ENCODE measurements around the gene DSCAML1. TPM values are rescaled to one million over a fixed set of nuclear protein-coding genes. Genes with fewer than 3 reads are reported as not detected.

DSCAML1 gene
- total and polyA plus RNA-seq, 5 donors from 2014 or later: 0.08 to 1.6 (median 0.30) TPM; not detected in 1

GRCh38 chr11:117720061-117720511 is 76.9 kb downstream of the DSCAML1 start:
- peaks cover 5% of the 10 kb centered on the region for H3K27me3 Mint-ChIP-seq
- H3K27ac Mint-ChIP-seq: no peak overlapping the region
- H3K36me3 ChIP-seq (ENCODE audit: control insufficient read depth, insufficient read depth, low read length): no peaks in the 10 kb centered on the region
- DNase-seq: no peak
- H3K27ac ChIP-seq (ENCODE audit: insufficient read depth, low read length, poor library complexity, severe bottlenecking): no peak overlapping the region
- no peak overlapping the region for H3K4me3 Mint-ChIP-seq
- H3K4me1 ChIP-seq (ENCODE audit: control insufficient read depth, insufficient read depth, low read length, poor library complexity, severe bottlenecking): no peaks in the 10 kb centered on the region
- H3K9me3 ChIP-seq (ENCODE audit: control insufficient read depth in 2 of 2, low read length in 2 of 2): no peaks in the 10 kb centered on the region
- H3K9me3 Mint-ChIP-seq: peaks cover 0 to 2% (median 0%) of the 10 kb centered on the region in 7 donors
- H3K36me3 Mint-ChIP-seq: no peaks in the 10 kb centered on the region
- no peak overlapping the region for H3K4me3 ChIP-seq (ENCODE audit: low read depth, low read length)
- H3K4me1 Mint-ChIP-seq: no peaks in the 10 kb centered on the region
- ATAC-seq (ENCODE audit: low read depth in 2 of 2): no peak
- H3K27me3 ChIP-seq (ENCODE audit: control insufficient read depth, insufficient read depth, low read length): no peaks in the 10 kb centered on the region

GRCh38 chr11:117719480-117719879 is 77.5 kb downstream of the DSCAML1 start:
- no peak overlapping the region for H3K27ac Mint-ChIP-seq
- Histone ChIP-seq H3K27ac (ENCODE audit: insufficient read depth, low read length, poor library complexity, severe bottlenecking) (no peak overlapping the region), H3K4me3 (ENCODE audit: low read depth, low read length) (no peak overlapping the region), H3K9me3 (ENCODE audit: control insufficient read depth in 2 of 2, low read length in 2 of 2) (no peaks in the 10 kb centered on the region), H3K27me3 (ENCODE audit: control insufficient read depth, insufficient read depth, low read length) (no peaks in the 10 kb centered on the region), H3K36me3 (ENCODE audit: control insufficient read depth, insufficient read depth, low read length) (no peaks in the 10 kb centered on the region), H3K4me1 (ENCODE audit: control insufficient read depth, insufficient read depth, low read length, poor library complexity, severe bottlenecking) (no peaks in the 10 kb centered on the region)
- H3K27me3 Mint-ChIP-seq: peaks cover 5% of the 10 kb centered on the region
- ATAC-seq (ENCODE audit: low read depth in 2 of 2) (no peak), DNase-seq (no peak)
- H3K4me3 Mint-ChIP-seq: no peak overlapping the region
- no peaks in the 10 kb centered on the region for H3K36me3 Mint-ChIP-seq
- H3K9me3 Mint-ChIP-seq: peaks cover 0 to 2% (median 0%) of the 10 kb centered on the region in 7 donors
- H3K4me1 Mint-ChIP-seq: no peaks in the 10 kb centered on the region

- H3K4me1 Mint-ChIP-seq: no peaks in the 10 kb centered on the region
- Histone ChIP-seq H3K36me3 (ENCODE audit: control insufficient read depth, insufficient read depth, low read length) (no peaks in the 10 kb centered on the region), H3K9me3 (ENCODE audit: control insufficient read depth in 2 of 2, low read length in 2 of 2) (no peaks in the 10 kb centered on the region), H3K4me3 (ENCODE audit: low read depth, low read length) (no peak overlapping the region), H3K27ac (ENCODE audit: insufficient read depth, low read length, poor library complexity, severe bottlenecking) (no peak overlapping the region), H3K4me1 (ENCODE audit: control insufficient read depth, insufficient read depth, low read length, poor library complexity, severe bottlenecking) (no peaks in the 10 kb centered on the region), H3K27me3 (ENCODE audit: control insufficient read depth, insufficient read depth, low read length) (no peaks in the 10 kb centered on the region)
- no peaks in the 10 kb centered on the region for H3K36me3 Mint-ChIP-seq
- DNase-seq (no peak), ATAC-seq (ENCODE audit: low read depth in 2 of 2) (no peak)
- H3K4me3 Mint-ChIP-seq: no peak overlapping the region
- H3K27ac Mint-ChIP-seq: no peak overlapping the region
- H3K9me3 Mint-ChIP-seq: peaks cover 0 to 2% (median 0%) of the 10 kb centered on the region in 7 donors
- H3K27me3 Mint-ChIP-seq: peaks cover 5% of the 10 kb centered on the region
Measured at GRCh38 chr11:117717485-117718314, 79.3 kb downstream of the DSCAML1 start.

GRCh38 chr11:117716521-117717440 is 80.2 kb downstream of the DSCAML1 start:
- Histone ChIP-seq H3K27ac (ENCODE audit: insufficient read depth, low read length, poor library complexity, severe bottlenecking) (no peak overlapping the region), H3K4me1 (ENCODE audit: control insufficient read depth, insufficient read depth, low read length, poor library complexity, severe bottlenecking) (no peaks in the 10 kb centered on the region), H3K4me3 (ENCODE audit: low read depth, low read length) (no peak overlapping the region), H3K27me3 (ENCODE audit: control insufficient read depth, insufficient read depth, low read length) (no peaks in the 10 kb centered on the region), H3K36me3 (ENCODE audit: control insufficient read depth, insufficient read depth, low read length) (no peaks in the 10 kb centered on the region), H3K9me3 (ENCODE audit: control insufficient read depth in 2 of 2, low read length in 2 of 2) (no peaks in the 10 kb centered on the region)
- Mint-ChIP-seq H3K27me3 (peaks cover 9% of the 10 kb centered on the region), H3K4me3 (no peak overlapping the region), H3K9me3 (peaks cover 0 to 2% (median 0%) of the 10 kb centered on the region in 7 donors), H3K4me1 (no peaks in the 10 kb centered on the region), H3K36me3 (no peaks in the 10 kb centered on the region), H3K27ac (no peak overlapping the region)
- no peak for DNase-seq
- no peak for ATAC-seq (ENCODE audit: low read depth in 2 of 2)

- Mint-ChIP-seq H3K4me3 (no peak overlapping the region), H3K27ac (no peak overlapping the region), H3K4me1 (no peaks in the 10 kb centered on the region), H3K9me3 (peaks cover 0 to 2% (median 0%) of the 10 kb centered on the region in 7 donors), H3K36me3 (no peaks in the 10 kb centered on the region), H3K27me3 (peaks cover 9% of the 10 kb centered on the region)
- H3K4me1 ChIP-seq (ENCODE audit: control insufficient read depth, insufficient read depth, low read length, poor library complexity, severe bottlenecking): no peaks in the 10 kb centered on the region
- no peaks in the 10 kb centered on the region for H3K36me3 ChIP-seq (ENCODE audit: control insufficient read depth, insufficient read depth, low read length)
- no peak overlapping the region for H3K4me3 ChIP-seq (ENCODE audit: low read depth, low read length)
- H3K27ac ChIP-seq (ENCODE audit: insufficient read depth, low read length, poor library complexity, severe bottlenecking): no peak overlapping the region
- H3K9me3 ChIP-seq (ENCODE audit: control insufficient read depth in 2 of 2, low read length in 2 of 2): no peaks in the 10 kb centered on the region
- DNase-seq (no peak), ATAC-seq (ENCODE audit: low read depth in 2 of 2) (no peak)
- no peaks in the 10 kb centered on the region for H3K27me3 ChIP-seq (ENCODE audit: control insufficient read depth, insufficient read depth, low read length)
Measured at GRCh38 chr11:117715801-117716200, 81.2 kb downstream of the DSCAML1 start.

- peaks cover 0 to 2% (median 0%) of the 10 kb centered on the region in 7 donors for H3K9me3 Mint-ChIP-seq
- no peaks in the 10 kb centered on the region for H3K36me3 ChIP-seq (ENCODE audit: control insufficient read depth, insufficient read depth, low read length)
- H3K36me3 Mint-ChIP-seq: no peaks in the 10 kb centered on the region
- H3K27me3 Mint-ChIP-seq: peaks cover 9% of the 10 kb centered on the region
- DNase-seq (no peak), ATAC-seq (ENCODE audit: low read depth in 2 of 2) (no peak)
- no peak overlapping the region for H3K27ac ChIP-seq (ENCODE audit: insufficient read depth, low read length, poor library complexity, severe bottlenecking)
- H3K4me3 Mint-ChIP-seq: no peak overlapping the region
- H3K27ac Mint-ChIP-seq: no peak overlapping the region
- H3K4me1 Mint-ChIP-seq: no peaks in the 10 kb centered on the region
- no peaks in the 10 kb centered on the region for H3K4me1 ChIP-seq (ENCODE audit: control insufficient read depth, insufficient read depth, low read length, poor library complexity, severe bottlenecking)
- H3K9me3 ChIP-seq (ENCODE audit: control insufficient read depth in 2 of 2, low read length in 2 of 2): no peaks in the 10 kb centered on the region
- no peaks in the 10 kb centered on the region for H3K27me3 ChIP-seq (ENCODE audit: control insufficient read depth, insufficient read depth, low read length)
- no peak overlapping the region for H3K4me3 ChIP-seq (ENCODE audit: low read depth, low read length)
Measured at GRCh38 chr11:117713538-117713991, 83.5 kb downstream of the DSCAML1 start.

GRCh38 chr11:117712530-117712929 is 84.5 kb downstream of the DSCAML1 start:
- Histone ChIP-seq H3K4me3 (ENCODE audit: low read depth, low read length) (no peak overlapping the region), H3K36me3 (ENCODE audit: control insufficient read depth, insufficient read depth, low read length) (no peaks in the 10 kb centered on the region), H3K9me3 (ENCODE audit: control insufficient read depth in 2 of 2, low read length in 2 of 2) (no peaks in the 10 kb centered on the region), H3K4me1 (ENCODE audit: control insufficient read depth, insufficient read depth, low read length, poor library complexity, severe bottlenecking) (no peaks in the 10 kb centered on the region), H3K27me3 (ENCODE audit: control insufficient read depth, insufficient read depth, low read length) (no peaks in the 10 kb centered on the region), H3K27ac (ENCODE audit: insufficient read depth, low read length, poor library complexity, severe bottlenecking) (no peak overlapping the region)
- Mint-ChIP-seq H3K4me3 (no peak overlapping the region), H3K4me1 (no peaks in the 10 kb centered on the region), H3K36me3 (no peaks in the 10 kb centered on the region), H3K27ac (no peak overlapping the region), H3K9me3 (peaks cover 0 to 2% (median 0%) of the 10 kb centered on the region in 7 donors), H3K27me3 (peaks cover 16% of the 10 kb centered on the region)
- ATAC-seq (ENCODE audit: low read depth in 2 of 2): no peak
- no peak for DNase-seq
